Stimulated activated naive CD8-positive, alpha-beta T cell treated with anti-CD3 and anti-CD28 coated beads, Interleukin-15, amount 100 ng/mL, for 72 hours (primary cell): Measurements from ENCODE around the gene RBM12.

Experiments
- ATAC-seq: fragments of 150-1000 bp; cut with Tn5 transposase; 2 replicates; pipeline ENCODE4 v1.10.0; 2021; ENCODE audit warnings: mild to moderate bottlenecking, moderate library complexity
- DNase-seq, 2 donors: peaks; one replicate each; pipeline ENCODE4 v3.0.0; 2021 to 2022
- H3K27ac Mint-ChIP-seq, 2 donors: one replicate each; pipeline ENCODE4 v1.8.0; 2022; ENCODE audit warnings: mild to moderate bottlenecking in 2 of 2, mixed read lengths in 2 of 2, moderate library complexity in 2 of 2
- H3K27me3 Mint-ChIP-seq: one replicate; pipeline ENCODE4 v1.8.0; 2022; ENCODE audit warnings: mixed read lengths
- H3K4me1 Mint-ChIP-seq: one replicate; pipeline ENCODE4 v1.8.0; 2022; ENCODE audit warnings: mild to moderate bottlenecking, mixed read lengths
- H3K4me3 Mint-ChIP-seq, 2 donors: one replicate each; pipeline ENCODE4 v1.8.0; 2022; ENCODE audit warnings: mild to moderate bottlenecking in 2 of 2, mixed read lengths in 2 of 2, moderate library complexity in 1 of 2
- H3K9me3 Mint-ChIP-seq, 2 donors: one replicate each; pipeline ENCODE4 v1.8.0; 2022; ENCODE audit warnings: mixed read lengths in 2 of 2

Gene RBM12

DNA sequence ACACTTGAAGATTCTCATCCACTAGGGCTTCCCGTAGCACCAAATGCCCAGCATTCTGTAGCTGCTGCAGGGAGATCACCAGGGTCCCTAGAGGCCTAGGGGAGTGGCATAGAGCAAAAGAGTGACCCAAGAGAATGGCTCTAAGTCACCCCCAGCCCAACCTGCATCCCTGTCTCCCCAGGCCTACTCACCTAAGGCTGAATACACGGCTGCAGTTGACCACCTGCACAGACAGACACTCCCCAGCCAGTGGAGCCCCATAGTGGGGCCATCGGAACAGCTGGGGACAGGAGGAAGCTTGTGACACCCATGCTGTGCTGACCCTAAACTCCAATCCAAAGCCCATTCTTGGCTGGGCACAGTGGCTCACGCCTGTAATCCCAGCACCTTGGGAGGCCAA lies 58.6 kb downstream of the RBM12 start:
- peaks cover 27% of the 10 kb centered on the region for H3K4me1 Mint-ChIP-seq
- peaks cover 34% of the 10 kb centered on the region for H3K27me3 Mint-ChIP-seq
- ATAC-seq (no peak), DNase-seq (no peak)
- H3K4me3 Mint-ChIP-seq, result no peak overlapping the region
- H3K27ac Mint-ChIP-seq, result no peak overlapping the region
- no peaks in the 10 kb centered on the region for H3K9me3 Mint-ChIP-seq

DNA sequence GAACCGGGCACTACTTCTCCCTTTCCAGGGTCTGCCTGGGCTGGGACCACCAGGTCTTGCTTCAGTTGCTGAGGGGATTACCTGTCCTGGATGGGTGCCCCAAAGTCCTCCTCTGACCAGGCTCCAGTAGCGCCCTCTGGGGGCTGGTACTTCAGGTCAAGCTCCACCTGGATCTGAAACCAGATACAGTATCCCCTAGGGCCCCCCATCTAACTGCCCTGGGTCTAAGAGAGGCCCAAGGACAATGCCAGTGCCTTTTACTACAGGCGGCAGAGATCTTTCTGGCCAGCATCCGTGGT lies 60.3 kb downstream of the RBM12 start:
- Mint-ChIP-seq H3K27me3 (peaks cover 51% of the 10 kb centered on the region), H3K9me3 (no peaks in the 10 kb centered on the region), H3K4me1 (peaks cover 34% of the 10 kb centered on the region), H3K4me3 (no peak overlapping the region), H3K27ac (no peak overlapping the region)
- no peak for DNase-seq
- no peak for ATAC-seq

DNA sequence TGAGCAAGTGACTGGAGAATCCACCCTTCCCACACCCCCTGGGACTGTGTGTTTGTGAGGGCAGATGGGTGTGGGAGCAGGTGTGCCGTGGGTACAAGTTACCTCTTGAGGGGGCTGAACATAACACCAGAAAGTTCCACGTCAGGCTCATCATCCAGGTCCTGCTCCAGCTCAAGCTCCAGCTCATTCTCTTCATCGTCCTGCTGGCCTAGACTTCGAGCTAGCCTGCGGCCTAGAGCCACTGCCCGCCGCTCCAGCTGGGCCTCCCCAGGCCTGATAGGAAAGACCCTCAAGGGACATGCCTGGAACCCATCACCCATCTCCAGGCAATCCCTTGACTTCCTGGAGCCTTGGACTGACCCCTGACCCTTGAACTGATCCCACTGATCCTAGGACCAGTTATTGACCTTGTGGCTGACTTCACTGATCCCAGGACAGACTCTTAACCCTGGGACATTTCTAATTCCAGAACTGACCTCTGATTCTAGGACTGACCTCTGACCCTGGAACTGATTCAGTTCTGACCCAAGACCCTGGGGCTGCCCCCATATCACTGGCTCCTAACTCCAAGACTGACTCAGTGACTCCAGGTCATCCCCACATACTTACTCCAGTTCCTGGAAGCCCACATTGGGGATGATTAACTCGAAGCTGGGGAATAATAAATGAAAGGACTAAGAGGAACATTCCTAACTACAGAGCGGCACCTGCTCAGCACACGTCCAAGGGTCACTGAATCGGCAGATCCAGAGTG lies 60.8 kb downstream of the RBM12 start:
- ATAC-seq (no peak), DNase-seq (no peak)
- Mint-ChIP-seq H3K4me3 (no peak overlapping the region), H3K9me3 (no peaks in the 10 kb centered on the region), H3K27ac (no peak overlapping the region), H3K27me3 (peaks cover 56% of the 10 kb centered on the region), H3K4me1 (peaks cover 34% of the 10 kb centered on the region)

DNA sequence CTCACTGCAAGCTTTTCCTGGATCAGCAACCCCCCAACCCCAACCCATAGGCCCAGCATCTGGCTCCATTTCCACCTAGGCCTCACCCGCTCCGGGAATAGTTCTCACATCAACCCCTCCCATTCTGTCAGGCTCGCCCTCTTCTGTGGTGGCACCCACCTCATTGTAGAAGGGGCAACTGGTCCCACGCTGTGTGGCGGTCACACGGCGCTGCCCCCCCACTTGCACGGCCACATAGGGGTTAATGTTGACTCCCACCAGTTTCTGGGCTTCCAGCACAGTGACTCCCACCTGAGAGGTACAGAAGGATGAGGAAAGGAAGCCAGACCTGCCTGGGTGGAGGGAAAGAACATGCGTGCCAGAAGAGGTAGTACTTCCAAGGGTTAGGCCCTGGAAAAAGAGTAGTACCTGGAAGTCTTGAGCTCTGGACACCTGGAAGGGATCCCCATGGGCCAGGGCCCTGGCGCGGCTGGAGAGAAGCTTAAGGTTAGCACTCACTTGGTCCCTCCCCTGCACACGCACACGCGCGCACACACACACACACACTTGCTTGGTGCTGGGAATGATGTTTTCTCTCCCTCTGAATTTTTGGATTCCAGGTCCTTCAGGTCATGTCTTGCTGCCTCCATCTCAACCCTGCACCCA lies 61.7 kb downstream of the RBM12 start:
- ATAC-seq, result no peak
- H3K27me3 Mint-ChIP-seq, result peaks cover 64% of the 10 kb centered on the region
- H3K9me3 Mint-ChIP-seq, result no peaks in the 10 kb centered on the region
- peaks cover 34% of the 10 kb centered on the region for H3K4me1 Mint-ChIP-seq
- H3K27ac Mint-ChIP-seq, result no peak overlapping the region
- peak overlapping the region in 1 of 2 donors; percentile 17 for H3K4me3 Mint-ChIP-seq
- no peak for DNase-seq

DNA sequence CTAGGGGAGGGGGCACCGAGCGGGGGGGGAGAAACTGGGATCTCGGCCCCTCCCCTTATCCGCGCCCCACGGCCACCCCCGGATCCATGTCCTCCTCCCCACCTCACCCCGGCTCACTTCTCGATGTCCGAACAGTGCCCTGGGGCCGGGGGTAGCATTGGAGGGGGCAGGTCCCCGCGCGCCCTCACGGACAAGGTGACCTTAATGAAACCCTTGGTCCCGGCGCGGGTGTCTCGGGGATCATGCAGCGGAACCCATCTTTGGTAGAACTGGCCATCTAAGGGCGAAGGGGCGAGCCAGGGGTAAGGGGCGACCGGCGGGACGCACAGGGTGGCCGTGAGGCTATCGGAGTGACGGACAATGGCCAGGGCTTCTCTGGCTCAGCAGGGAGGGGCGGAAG lies 62.7 kb downstream of the RBM12 start:
- H3K4me1 Mint-ChIP-seq, result peaks cover 31% of the 10 kb centered on the region
- peak overlapping the region; percentile 73 to 80 for H3K4me3 Mint-ChIP-seq
- H3K27ac Mint-ChIP-seq, result no peak overlapping the region
- no peaks in the 10 kb centered on the region for H3K9me3 Mint-ChIP-seq
- DNase-seq (no peak), ATAC-seq (no peak)
- H3K27me3 Mint-ChIP-seq, result peaks cover 64% of the 10 kb centered on the region

DNA sequence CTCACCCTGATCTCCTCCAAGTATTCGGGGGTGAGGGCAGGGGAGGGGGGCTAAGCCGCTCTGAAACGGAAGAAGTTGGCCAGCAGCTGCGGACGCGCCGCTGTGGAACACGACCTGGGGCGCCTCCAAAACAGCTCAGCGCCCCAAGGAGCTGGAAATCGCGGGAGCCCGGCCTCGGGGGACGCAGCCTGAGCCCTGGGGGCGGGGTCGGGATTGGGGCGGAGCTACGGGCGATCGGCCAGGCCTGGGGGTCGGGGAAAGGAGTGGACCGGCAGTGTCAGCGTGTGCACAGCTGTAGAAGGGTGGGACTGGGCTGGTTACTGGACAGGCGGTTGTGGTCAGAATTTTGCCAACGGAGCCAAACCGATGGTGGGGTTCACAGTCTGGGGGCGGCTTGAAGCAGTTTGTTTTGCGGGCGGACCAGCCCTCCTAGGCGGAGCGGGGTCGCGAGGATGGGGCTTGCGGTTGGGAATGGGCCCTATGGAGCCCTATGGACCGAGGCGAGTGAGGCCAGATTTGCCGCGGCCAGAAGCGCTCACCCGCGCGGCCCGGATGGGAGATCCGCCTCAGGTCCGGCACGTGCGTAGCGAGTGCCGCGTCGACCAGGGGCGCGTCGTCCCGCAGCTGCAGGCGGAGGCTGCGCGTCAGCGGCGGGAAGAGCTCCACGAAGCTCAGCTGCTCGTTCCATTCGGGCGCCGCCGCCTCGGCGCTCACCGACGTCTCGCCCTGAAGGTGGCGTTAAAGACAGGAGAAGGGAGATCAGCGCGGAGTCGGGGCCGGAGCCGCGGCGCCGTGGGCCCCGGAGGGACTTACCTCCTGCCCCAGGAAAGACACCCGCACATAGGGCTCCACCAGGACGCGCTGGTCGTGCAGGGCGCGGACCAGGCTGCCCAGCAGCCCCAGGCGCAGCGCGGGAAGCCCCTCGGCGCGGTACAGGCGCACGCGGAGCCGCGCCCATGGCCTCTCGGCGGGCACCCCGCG lies 63.4 kb downstream of the RBM12 start:
- DNase-seq (peak; percentile 68 to 82), ATAC-seq (peak; percentile 92)
- H3K27me3 Mint-ChIP-seq, result peaks cover 64% of the 10 kb centered on the region
- H3K9me3 Mint-ChIP-seq, result no peaks in the 10 kb centered on the region
- peaks cover 27% of the 10 kb centered on the region for H3K4me1 Mint-ChIP-seq
- H3K4me3 Mint-ChIP-seq, result peak overlapping the region; percentile 73 to 80
- H3K27ac Mint-ChIP-seq, result no peak overlapping the region

DNA sequence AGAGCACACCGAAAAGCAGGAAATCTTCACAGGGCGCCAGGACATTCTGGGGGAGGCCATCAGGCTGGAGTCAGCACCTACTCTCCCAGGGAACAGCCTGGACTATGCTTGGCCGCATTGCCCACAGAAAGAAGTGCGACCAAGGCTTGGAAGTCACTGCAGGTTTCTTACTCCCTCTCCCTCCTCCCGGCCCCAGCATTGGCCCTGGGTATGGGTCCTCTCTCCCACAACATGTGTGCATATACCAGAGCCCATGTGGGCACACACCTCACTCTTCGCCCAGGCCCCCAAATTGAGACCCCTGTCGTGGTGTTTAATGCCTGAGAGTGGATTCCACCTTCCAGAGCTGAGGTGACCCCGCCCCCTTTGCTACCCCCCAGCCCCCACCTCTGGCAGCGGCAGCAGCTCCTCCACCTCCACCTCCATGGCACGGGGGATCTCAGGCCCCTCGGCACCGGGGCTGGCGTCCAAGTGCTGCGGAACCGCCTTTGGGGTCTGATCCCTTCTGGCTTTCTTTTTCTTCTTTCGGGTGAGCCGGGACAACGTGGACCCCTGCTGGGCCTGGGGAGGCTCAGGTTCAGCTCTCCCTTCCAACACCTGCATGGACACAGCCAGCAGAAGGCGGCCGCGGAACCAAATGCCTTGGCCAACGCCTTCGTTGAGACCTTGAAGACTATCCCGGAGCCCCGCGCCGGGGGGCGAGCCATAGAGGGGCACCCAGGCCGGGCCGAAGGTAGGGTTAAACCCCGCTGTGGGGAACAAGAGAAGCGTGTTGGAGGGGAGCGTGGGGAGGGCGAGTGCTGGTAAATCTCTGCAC lies 64.3 kb downstream of the RBM12 start:
- ATAC-seq (peak; percentile 4), DNase-seq (no peak)
- H3K27ac Mint-ChIP-seq, result no peak overlapping the region
- peaks cover 27% of the 10 kb centered on the region for H3K4me1 Mint-ChIP-seq
- peaks cover 62% of the 10 kb centered on the region for H3K27me3 Mint-ChIP-seq
- no peaks in the 10 kb centered on the region for H3K9me3 Mint-ChIP-seq
- peak overlapping the region; percentile 73 to 80 for H3K4me3 Mint-ChIP-seq

DNA sequence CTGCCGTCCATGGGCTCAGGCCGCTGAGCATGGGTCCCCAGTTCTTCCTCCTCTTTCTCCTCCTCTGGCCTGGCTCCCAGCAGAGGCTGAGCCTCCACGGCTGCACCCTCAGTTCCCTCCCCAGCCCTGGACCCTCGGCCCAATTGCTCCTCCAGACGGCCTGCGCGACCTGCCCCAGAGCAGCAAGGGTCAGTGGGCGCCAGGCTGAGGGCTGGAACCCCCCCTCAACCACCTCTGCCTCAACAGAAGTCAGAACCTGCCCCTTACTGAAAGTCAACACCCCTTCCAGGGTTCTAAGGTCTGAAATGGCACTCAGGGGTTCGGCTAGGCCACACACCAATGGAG lies 65.0 kb downstream of the RBM12 start:
- Mint-ChIP-seq H3K9me3 (no peaks in the 10 kb centered on the region), H3K4me3 (no peak overlapping the region), H3K27ac (no peak overlapping the region), H3K27me3 (peaks cover 56% of the 10 kb centered on the region), H3K4me1 (peaks cover 22% of the 10 kb centered on the region)
- ATAC-seq, result no peak
- no peak for DNase-seq
